Stimulated activated memory B cell treated with anti-CD40 and anti-IgM and Interleukin-4, amounts not matched to agents 10 μg/mL and 1 μg/mL and 100 μg/mL, for 72 hours (primary cell): ENCODE data around the gene NCL.
"Not testable (repeated sequence)": the region's sequence is repeated elsewhere in the genome, so short reads cannot be mapped to it uniquely, and the experiment has no call there.

ENCODE experiments used
- ATAC-seq: fragments of 150-1000 bp; cut with Tn5 transposase; 2 replicates; pipeline ENCODE4 v1.10.0; 2021
- H3K27ac Mint-ChIP-seq: one replicate; pipeline ENCODE4 v1.8.0; 2022; ENCODE audit warnings: mild to moderate bottlenecking, mixed read lengths
- H3K27me3 Mint-ChIP-seq: one replicate; pipeline ENCODE4 v1.8.0; 2022; ENCODE audit warnings: mixed read lengths
- H3K36me3 Mint-ChIP-seq: one replicate; pipeline ENCODE4 v1.8.0; 2022; ENCODE audit warnings: mixed read lengths
- H3K4me1 Mint-ChIP-seq: one replicate; pipeline ENCODE4 v1.8.0; 2022; ENCODE audit warnings: mixed read lengths
- H3K4me3 Mint-ChIP-seq: one replicate; pipeline ENCODE4 v1.8.0; 2022; ENCODE audit warnings: mild to moderate bottlenecking, moderate library complexity, mixed read lengths
- H3K9me3 Mint-ChIP-seq: one replicate; pipeline ENCODE4 v1.8.0; 2022; ENCODE audit warnings: mixed read lengths

The NCL gene

GRCh38 chr2:231410293-231411004 is 53.8 kb downstream of the NCL start:
- peaks cover 7% of the 10 kb centered on the region for H3K4me1 Mint-ChIP-seq
- H3K4me3 Mint-ChIP-seq = no peak overlapping the region
- no peak overlapping the region for H3K27ac Mint-ChIP-seq
- H3K36me3 Mint-ChIP-seq = peaks cover 7% of the 10 kb centered on the region
- peaks cover 2% of the 10 kb centered on the region for H3K27me3 Mint-ChIP-seq
- no peak for ATAC-seq
- H3K9me3 Mint-ChIP-seq = peaks cover 2% of the 10 kb centered on the region

GRCh38 chr2:231409776-231410175 is 54.5 kb downstream of the NCL start:
- H3K4me3 Mint-ChIP-seq = no peak overlapping the region
- no peak overlapping the region for H3K27ac Mint-ChIP-seq
- peaks cover 14% of the 10 kb centered on the region for H3K4me1 Mint-ChIP-seq
- H3K27me3 Mint-ChIP-seq = no peaks in the 10 kb centered on the region
- peaks cover 7% of the 10 kb centered on the region for H3K36me3 Mint-ChIP-seq
- ATAC-seq = no peak
- H3K9me3 Mint-ChIP-seq = peaks cover 2% of the 10 kb centered on the region

- H3K4me3 Mint-ChIP-seq, H3K9me3 Mint-ChIP-seq, H3K27me3 Mint-ChIP-seq, H3K36me3 Mint-ChIP-seq, H3K27ac Mint-ChIP-seq, ATAC-seq: not testable (repeated sequence)
- peaks cover 15% of the 10 kb centered on the region for H3K4me1 Mint-ChIP-seq
These were observed 56.0 kb downstream of the NCL start for GRCh38 chr2:231408304-231408703.

- H3K36me3 Mint-ChIP-seq, ATAC-seq, H3K27ac Mint-ChIP-seq, H3K27me3 Mint-ChIP-seq, H3K4me3 Mint-ChIP-seq, H3K9me3 Mint-ChIP-seq: not testable (repeated sequence)
- peaks cover 15% of the 10 kb centered on the region for H3K4me1 Mint-ChIP-seq
These were observed 56.6 kb downstream of the NCL start for GRCh38 chr2:231407686-231408085.

GRCh38 chr2:231405601-231406367 is 58.5 kb downstream of the NCL start:
- peak overlapping the region; percentile 31 for H3K27ac Mint-ChIP-seq
- not testable (repeated sequence) for H3K27me3 Mint-ChIP-seq, ATAC-seq, H3K9me3 Mint-ChIP-seq
- H3K4me3 Mint-ChIP-seq = peak overlapping the region; percentile 64
- H3K36me3 Mint-ChIP-seq = peaks cover 16% of the 10 kb centered on the region
- peaks cover 15% of the 10 kb centered on the region for H3K4me1 Mint-ChIP-seq

GRCh38 chr2:231404183-231404578 is 60.1 kb downstream of the NCL start:
- not testable (repeated sequence) for H3K4me3 Mint-ChIP-seq, H3K27ac Mint-ChIP-seq, H3K27me3 Mint-ChIP-seq, ATAC-seq, H3K9me3 Mint-ChIP-seq, H3K36me3 Mint-ChIP-seq
- peaks cover 20% of the 10 kb centered on the region for H3K4me1 Mint-ChIP-seq
